SK-N-SH (cell line): ENCODE measurements around the gene PRR16. TPM values are rescaled to one million over a fixed set of nuclear protein-coding genes. Genes with fewer than 3 reads are reported as not detected.

ENCODE experiments used
- CTCF ChIA-PET: fragments of 300-600, 350-600 bp; formaldehyde crosslinking; extraction: SDS; loops from one replicate; lab custom pipeline; 2021; lab: Yijun Ruan, JAX
- POLR2A ChIA-PET: fragments of 350-600 bp; sonication (Branson Sonifier 250); formaldehyde crosslinking; extraction: SDS; loops from one replicate; lab custom pipeline; 2020; ENCODE audit warnings: antibody characterized with exemption, inconsistent platforms; lab: Yijun Ruan, JAX
- DNase-seq: peaks from one replicate; pipeline ENCODE4 v3.0.0; 2012
- H2AFZ ChIP-seq: fragments of 200-600 bp; sonication (generic); 2 replicates; pipeline ENCODE4 v1.8.1; 2016; ENCODE audit warnings: antibody characterized with exemption, mild to moderate bottlenecking, low read depth
- H3F3A ChIP-seq: fragments of 200-600 bp; sonication (generic); replicated peaks from 2 replicates; pipeline ENCODE3; 2016; ENCODE audit warnings: antibody characterized with exemption, mild to moderate bottlenecking; ENCODE audit not compliant: insufficient read depth
- H3K27ac ChIP-seq, 2 experiments: fragments of 200-500 bp in 1 of 2; fragments of 200-600 bp in 1 of 2; sonication (Bioruptor generic) in 1 of 2; sonication (generic), shearing (Covaris generic) in 1 of 2; 2 replicates each; pipeline versions ENCODE4 v1.5.1 to v1.6.1; 2014 to 2016; ENCODE audit warnings: low read depth in 2 of 2, inconsistent platforms in 1 of 2, low read length in 1 of 2, mild to moderate bottlenecking in 1 of 2, mixed read lengths in 1 of 2
- H3K27me3 ChIP-seq: fragments of 200-600 bp; sonication (generic), shearing (Covaris generic); 2 replicates; pipeline ENCODE4 v1.6.1; 2016; ENCODE audit warnings: mixed run types; ENCODE audit not compliant: insufficient read depth
- H3K36me3 ChIP-seq, 2 experiments: fragments of 200-500 bp in 1 of 2; fragments of 200-600 bp in 1 of 2; sonication (Bioruptor generic) in 1 of 2; sonication (generic) in 1 of 2; replicated peaks in 1 of 2; 2 replicates each; pipeline versions ENCODE3 to v1.5.1; 2014 to 2016; ENCODE audit warnings: low read length in 1 of 2, mild to moderate bottlenecking in 1 of 2; ENCODE audit not compliant: insufficient read depth in 2 of 2, control insufficient read depth in 1 of 2
- H3K4me1 ChIP-seq, 2 experiments: fragments of 200-500 bp in 1 of 2; fragments of 200-600 bp in 1 of 2; sonication (Bioruptor generic) in 1 of 2; sonication (generic), shearing (Covaris generic) in 1 of 2; 2 replicates each; pipeline versions ENCODE4 v1.5.1 to v1.6.1; 2014 to 2016; ENCODE audit warnings: low read depth in 1 of 2, low read length in 1 of 2, mixed run types in 1 of 2; ENCODE audit not compliant: insufficient read depth in 2 of 2, control insufficient read depth in 1 of 2
- H3K4me2 ChIP-seq: fragments of 200-600 bp; sonication (generic), shearing (Covaris generic); 2 replicates; pipeline ENCODE4 v1.6.1; 2017; ENCODE audit warnings: mixed run types
- H3K4me3 ChIP-seq, 2 experiments: fragments of 200-500 bp in 1 of 2; fragments of 200-600 bp in 1 of 2; sonication (Bioruptor generic) in 1 of 2; sonication (generic), shearing (Covaris generic) in 1 of 2; 2 replicates each; pipeline versions ENCODE4 v1.5.1 to v1.8.1; 2014 to 2016; ENCODE audit warnings: low read depth in 2 of 2, inconsistent platforms in 1 of 2, low read length in 1 of 2, mild to moderate bottlenecking in 1 of 2, mixed read lengths in 1 of 2, moderate library complexity in 1 of 2
- H3K79me2 ChIP-seq: fragments of 200-600 bp; sonication (generic); 2 replicates; pipeline ENCODE4 v1.8.1; 2017; ENCODE audit warnings: mild to moderate bottlenecking; ENCODE audit not compliant: insufficient read depth
- H3K9ac ChIP-seq: fragments of 200-600 bp; sonication (generic); 2 replicates; pipeline ENCODE4 v1.6.1; 2017; ENCODE audit warnings: mixed run types
- H3K9me2 ChIP-seq: fragments of 200-600 bp; sonication (generic); 2 replicates; pipeline ENCODE4 v1.6.1; 2017; ENCODE audit warnings: mixed run types
- H3K9me3 ChIP-seq: fragments of 200-600 bp; sonication (generic); 2 replicates; pipeline ENCODE4 v1.6.1; 2017; ENCODE audit warnings: mixed run types, mild to moderate bottlenecking, moderate library complexity
- H4K20me1 ChIP-seq: fragments of 200-600 bp; sonication (generic); 2 replicates; pipeline ENCODE4 v1.6.1; 2017; ENCODE audit warnings: mild to moderate bottlenecking, mixed run types; ENCODE audit not compliant: insufficient read depth
- CHD2 ChIP-seq: fragments of 150-350 bp; IDR thresholded peaks from 2 replicates; pipeline ENCODE4 v1.6.1; 2018; ENCODE audit warnings: low read length; ENCODE audit not compliant: partially characterized antibody
- CTCF ChIP-seq: fragments of 200-600 bp; sonication (generic); IDR thresholded peaks from 2 replicates; pipeline ENCODE4 v1.6.1; 2017; ENCODE audit warnings: antibody characterized with exemption, mild to moderate bottlenecking, moderate library complexity
- EP300 ChIP-seq, 2 experiments: IDR thresholded peaks; 2 replicates each; pipeline versions ENCODE4 v1.4.0 to v1.6.1; 2012; ENCODE audit warnings: borderline replicate concordance in 1 of 2, low read depth in 1 of 2, low read length in 1 of 2
- IRF3 ChIP-seq: fragments of 150-350 bp; IDR thresholded peaks from 2 replicates; pipeline ENCODE4 v1.6.1; 2016; ENCODE audit warnings: mild to moderate bottlenecking, low read depth, low read length
- JUND ChIP-seq: IDR thresholded peaks from 2 replicates; pipeline ENCODE4 v1.4.0; 2012
- MXI1 ChIP-seq: IDR thresholded peaks from 2 replicates; pipeline ENCODE4 v1.6.1; 2012; ENCODE audit warnings: mild to moderate bottlenecking, low read depth, low read length, improper control_type of control experiment
- NFIC ChIP-seq: IDR thresholded peaks from 2 replicates; pipeline ENCODE4 v1.4.0; 2012; ENCODE audit warnings: borderline replicate concordance
- NRF1 ChIP-seq: IDR thresholded peaks from 2 replicates; pipeline ENCODE4 v1.6.1; 2012; ENCODE audit warnings: low read depth, mild to moderate bottlenecking, low read length
- PBX3 ChIP-seq: IDR thresholded peaks from 2 replicates; pipeline ENCODE4; 2012
- RCOR1 ChIP-seq: fragments of 150-350 bp; IDR thresholded peaks from 2 replicates; pipeline ENCODE4 v1.6.1; 2017; ENCODE audit warnings: antibody characterized with exemption, low read length
- REST ChIP-seq: IDR thresholded peaks from 2 replicates; pipeline ENCODE4 v1.6.1; 2012; ENCODE audit warnings: mild to moderate bottlenecking, low read depth, low read length, moderate library complexity
- RXRA ChIP-seq: IDR thresholded peaks from 2 replicates; pipeline ENCODE4 v1.4.0; 2012; ENCODE audit warnings: low read depth, mild to moderate bottlenecking, borderline replicate concordance
- SMC3 ChIP-seq: IDR thresholded peaks from 2 replicates; pipeline ENCODE4 v1.6.1; 2012; ENCODE audit warnings: low read depth, low read length, improper control_type of control experiment
- TAF1 ChIP-seq: IDR thresholded peaks from 2 replicates; pipeline ENCODE4 v1.6.1; 2012; ENCODE audit warnings: low read depth, mild to moderate bottlenecking, low read length, moderate library complexity, borderline replicate concordance
- TEAD4 ChIP-seq: IDR thresholded peaks from 2 replicates; pipeline ENCODE4 v1.4.0; 2012; ENCODE audit warnings: mild to moderate bottlenecking, borderline replicate concordance; ENCODE audit not compliant: insufficient read depth
- USF2 ChIP-seq: fragments of 150-350 bp; IDR thresholded peaks from 2 replicates; pipeline ENCODE4 v1.6.1; 2017; ENCODE audit warnings: antibody characterized with exemption, low read length, low read depth, borderline replicate concordance
- YY1 ChIP-seq: IDR thresholded peaks from 2 replicates; pipeline ENCODE4 v1.4.0; 2012; ENCODE audit warnings: low read depth, mild to moderate bottlenecking
- WGBS: methylation state at CpG from one replicate; pipeline ENCODE4 v1.1.6; 2017; ENCODE audit warnings: low lambda C conversion rate; 5-methylcytosine and 5-hydroxymethylcytosine counted together
- polyA plus RNA-seq, 3 experiments: library from polyadenylated mRNA; depleted of rRNA; stranded (reverse); fragments of >200 nt; gene quantifications; 2 replicates each; pipeline ENCODE4 v1.2.3, GENCODE V29; 2012
- TF ChIP-seq, protein P1 (sequence below): IDR thresholded peaks from 2 replicates; pipeline ENCODE4 v1.4.0; 2012; ENCODE audit warnings: low read depth, borderline replicate concordance

PRR16 gene
- polyA plus RNA-seq, 1 of the 3 experiments (the other 2 are of a cell fraction), result 26.7 TPM

DNA sequence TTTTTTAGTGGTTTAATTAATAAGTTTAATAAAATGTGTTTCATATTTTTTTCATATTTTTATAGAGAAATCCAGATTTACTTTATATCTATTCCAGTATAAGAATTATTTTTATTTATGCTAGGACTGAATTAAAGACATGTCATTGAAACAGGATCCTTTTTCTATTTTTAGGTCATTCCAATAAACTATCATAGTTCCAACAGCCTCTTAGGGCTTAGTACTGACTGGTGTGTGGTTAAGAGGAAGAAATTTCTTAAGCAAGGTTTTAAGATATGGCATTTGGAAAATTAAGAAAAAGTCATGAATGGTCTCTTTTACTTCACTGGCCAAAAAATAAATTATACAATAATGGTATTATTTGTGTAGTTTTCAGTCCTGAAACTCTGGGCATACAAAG lies 31.2 kb upstream of the PRR16 start:
- Histone ChIP-seq H3K4me2 (no peak overlapping the region), H3K79me2 (no peaks in the 10 kb centered on the region), H3K9me3 (peaks cover 8% of the 10 kb centered on the region; the same call in 1 of the 2 replicates), H3K27me3 (no peaks in the 10 kb centered on the region), H4K20me1 (no peaks in the 10 kb centered on the region), H3K27ac (no peak overlapping the region), H3K9me2 (no peaks in the 10 kb centered on the region), H3F3A (no peaks in the 10 kb centered on the region), H3K36me3 (no peaks in the 10 kb centered on the region), H2AFZ (no peak overlapping the region), H3K9ac (no peak overlapping the region), H3K4me3 (no peak overlapping the region), H3K4me1 (no peaks in the 10 kb centered on the region; a peak in 1 of 4 replicates)
- TF ChIP-seq CTCF, result no peak
- no peak for TF ChIP-seq MXI1
- TF ChIP-seq REST, result no peak
- TF ChIP-seq IRF3, result no peak
- no peak for TF ChIP-seq PBX3
- CTCF ChIA-PET, result no interaction called here
- DNase-seq, result no peak
- POLR2A ChIA-PET, result no interaction called here

DNA sequence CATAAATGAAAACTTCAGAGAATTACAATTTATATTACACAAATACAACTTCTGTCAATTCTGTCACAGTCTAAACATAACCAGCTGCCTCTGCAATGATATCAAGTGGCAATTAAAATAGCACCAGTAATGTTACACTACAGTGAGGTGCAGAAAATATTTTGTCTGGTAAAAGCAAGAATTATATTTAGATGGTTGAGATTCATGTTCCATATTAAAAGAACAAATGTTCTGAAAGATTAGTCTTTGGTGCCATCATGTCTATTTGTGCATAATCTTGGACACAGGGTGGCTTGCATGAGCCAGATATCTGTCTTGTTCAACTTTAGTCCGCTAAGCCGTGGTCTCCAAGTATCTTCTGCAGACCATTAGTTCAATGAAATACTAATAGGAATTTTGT lies 29.0 kb upstream of the PRR16 start:
- CTCF ChIA-PET, result no interaction called here
- H2AFZ ChIP-seq, result no peak overlapping the region
- no peak overlapping the region for H3K27ac ChIP-seq
- no peak overlapping the region for H3K4me3 ChIP-seq
- no peaks in the 10 kb centered on the region for H3K79me2 ChIP-seq
- no peaks in the 10 kb centered on the region for H4K20me1 ChIP-seq
- H3K9me3 ChIP-seq, result no peaks in the 10 kb centered on the region
- no peak for DNase-seq
- H3K36me3 ChIP-seq, result no peaks in the 10 kb centered on the region
- no peaks in the 10 kb centered on the region for H3K27me3 ChIP-seq
- H3K9me2 ChIP-seq, result no peaks in the 10 kb centered on the region
- H3K9ac ChIP-seq, result no peak overlapping the region
- H3K4me2 ChIP-seq, result no peak overlapping the region
- WGBS, result 86% methylated on average over 2 of the region's 2 CpGs
- POLR2A ChIA-PET, result no interaction called here
- H3K4me1 ChIP-seq, result no peaks in the 10 kb centered on the region; a peak in 1 of 4 replicates
- H3F3A ChIP-seq, result no peaks in the 10 kb centered on the region
- TF ChIP-seq TAF1, result no peak
- no peak for TF ChIP-seq YY1
- no peak for TF ChIP-seq TEAD4
- no peak for TF ChIP-seq NFIC
- no peak for TF ChIP-seq MXI1
- no peak for TF ChIP-seq JUND
- TF ChIP-seq USF2, result no peak
- TF ChIP-seq, protein P1, sequence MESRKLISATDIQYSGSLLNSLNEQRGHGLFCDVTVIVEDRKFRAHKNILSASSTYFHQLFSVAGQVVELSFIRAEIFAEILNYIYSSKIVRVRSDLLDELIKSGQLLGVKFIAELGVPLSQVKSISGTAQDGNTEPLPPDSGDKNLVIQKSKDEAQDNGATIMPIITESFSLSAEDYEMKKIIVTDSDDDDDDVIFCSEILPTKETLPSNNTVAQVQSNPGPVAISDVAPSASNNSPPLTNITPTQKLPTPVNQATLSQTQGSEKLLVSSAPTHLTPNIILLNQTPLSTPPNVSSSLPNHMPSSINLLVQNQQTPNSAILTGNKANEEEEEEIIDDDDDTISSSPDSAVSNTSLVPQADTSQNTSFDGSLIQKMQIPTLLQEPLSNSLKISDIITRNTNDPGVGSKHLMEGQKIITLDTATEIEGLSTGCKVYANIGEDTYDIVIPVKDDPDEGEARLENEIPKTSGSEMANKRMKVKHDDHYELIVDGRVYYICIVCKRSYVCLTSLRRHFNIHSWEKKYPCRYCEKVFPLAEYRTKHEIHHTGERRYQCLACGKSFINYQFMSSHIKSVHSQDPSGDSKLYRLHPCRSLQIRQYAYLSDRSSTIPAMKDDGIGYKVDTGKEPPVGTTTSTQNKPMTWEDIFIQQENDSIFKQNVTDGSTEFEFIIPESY, result no peak
- TF ChIP-seq RCOR1, result no peak
- TF ChIP-seq EP300 (IDR thresholded peaks at IDR 0.05; ENCODE audit: borderline replicate concordance in 1 of 2, low read depth in 1 of 2, low read length in 1 of 2), result no peak
- TF ChIP-seq NRF1, result no peak
- TF ChIP-seq RXRA, result no peak
- TF ChIP-seq SMC3, result no peak
- no peak for TF ChIP-seq CHD2
